Stimulated activated CD4-positive, alpha-beta T cell treated with anti-CD3 and anti-CD28 coated beads, Interleukin-2, amount 100 ng/mL, for 48 hours (primary cell): ENCODE results near the gene LIMK2.
"Not testable (repeated sequence)": the region's sequence is repeated elsewhere in the genome, so short reads cannot be mapped to it uniquely, and the experiment has no call there.

Experiments
- DNase-seq, 2 donors: peaks; one replicate each; pipeline ENCODE4 v3.0.0-alpha.2; 2020

Gene LIMK2

GRCh38 chr22:31212783-31213629 lies 908 bp downstream of the LIMK2 start:
- peak; percentile 3 to 11 for DNase-seq

GRCh38 chr22:31215018-31215535 lies 3.0 kb downstream of the LIMK2 start:
- no peak for DNase-seq

- no peak for DNase-seq
Measured at GRCh38 chr22:31218565-31219262, 6.6 kb downstream of the LIMK2 start.

DNA sequence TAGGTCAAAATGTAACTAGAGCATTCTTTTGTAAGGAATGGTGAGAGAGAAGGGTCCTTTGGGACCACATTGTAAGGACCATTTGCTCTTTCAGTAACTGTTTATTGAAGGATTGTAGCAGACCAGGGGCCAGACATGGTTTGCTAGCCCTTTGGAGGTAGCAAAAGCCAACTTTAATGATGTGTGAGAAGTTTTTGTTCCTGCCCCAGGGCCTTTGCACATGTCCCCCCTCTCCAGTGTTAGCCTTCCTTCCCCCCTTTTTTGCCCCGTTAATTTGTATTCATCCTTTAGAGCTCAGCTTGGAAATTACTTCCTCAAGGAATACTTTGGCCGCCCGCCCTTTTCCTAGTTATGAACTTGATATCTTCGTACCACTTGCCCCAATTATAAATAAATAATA lies 9.0 kb downstream of the LIMK2 start:
- no peak for DNase-seq

DNA sequence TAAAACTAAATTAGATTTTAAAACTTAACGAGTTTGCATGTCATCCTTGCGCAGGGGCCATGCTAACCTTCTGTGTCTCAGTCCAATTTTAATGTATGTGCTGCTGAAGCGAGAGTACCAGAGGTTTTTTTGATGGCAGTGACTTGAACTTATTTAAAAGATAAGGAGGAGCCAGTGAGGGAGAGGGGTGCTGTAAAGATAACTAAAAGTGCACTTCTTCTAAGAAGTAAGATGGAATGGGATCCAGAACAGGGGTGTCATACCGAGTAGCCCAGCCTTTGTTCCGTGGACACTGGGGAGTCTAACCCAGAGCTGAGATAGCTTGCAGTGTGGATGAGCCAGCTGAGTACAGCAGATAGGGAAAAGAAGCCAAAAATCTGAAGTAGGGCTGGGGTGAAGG lies 10.6 kb downstream of the LIMK2 start:
- no peak for DNase-seq

DNA sequence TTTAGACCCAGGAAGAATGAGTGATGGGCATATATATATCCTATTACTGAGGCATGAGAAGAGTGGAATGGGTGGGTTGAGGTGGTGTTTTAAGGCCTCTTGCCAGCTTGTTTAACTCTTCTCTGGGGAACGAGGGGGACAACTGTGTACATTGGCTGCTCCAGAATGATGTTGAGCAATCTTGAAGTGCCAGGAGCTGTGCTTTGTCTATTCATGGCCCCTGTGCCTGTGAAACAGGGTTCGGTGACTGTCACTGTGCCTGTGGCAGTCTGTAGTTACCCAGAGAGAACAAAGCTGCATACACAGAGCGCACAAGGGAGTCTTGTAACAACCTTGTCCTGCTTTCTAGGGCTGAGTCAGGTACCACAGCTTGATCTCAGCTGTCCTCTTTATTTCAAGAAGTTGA lies 11.7 kb downstream of the LIMK2 start:
- DNase-seq: no peak

- DNase-seq: not testable (repeated sequence)
Measured at GRCh38 chr22:31224691-31225090, 12.6 kb downstream of the LIMK2 start.

DNA sequence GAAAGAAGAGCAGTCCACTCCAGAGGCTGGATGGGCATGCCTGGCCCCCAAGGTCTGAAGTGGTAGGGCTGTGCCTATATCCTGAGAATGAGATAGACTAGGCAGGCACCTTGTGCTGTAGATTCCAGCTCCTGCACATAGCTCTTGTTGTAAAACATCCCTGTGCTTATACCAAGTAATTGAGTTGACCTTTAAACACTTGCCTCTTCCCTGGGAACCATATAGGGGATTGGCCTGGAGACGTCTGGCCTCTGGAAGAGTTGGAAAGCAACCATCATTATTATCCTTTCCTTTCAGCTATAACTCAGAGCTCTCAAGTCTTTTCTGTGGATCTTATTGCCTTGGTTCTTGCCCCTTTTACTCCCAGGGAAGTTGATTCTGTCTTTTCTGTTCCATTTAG lies 15.1 kb downstream of the LIMK2 start:
- no peak for DNase-seq

DNA sequence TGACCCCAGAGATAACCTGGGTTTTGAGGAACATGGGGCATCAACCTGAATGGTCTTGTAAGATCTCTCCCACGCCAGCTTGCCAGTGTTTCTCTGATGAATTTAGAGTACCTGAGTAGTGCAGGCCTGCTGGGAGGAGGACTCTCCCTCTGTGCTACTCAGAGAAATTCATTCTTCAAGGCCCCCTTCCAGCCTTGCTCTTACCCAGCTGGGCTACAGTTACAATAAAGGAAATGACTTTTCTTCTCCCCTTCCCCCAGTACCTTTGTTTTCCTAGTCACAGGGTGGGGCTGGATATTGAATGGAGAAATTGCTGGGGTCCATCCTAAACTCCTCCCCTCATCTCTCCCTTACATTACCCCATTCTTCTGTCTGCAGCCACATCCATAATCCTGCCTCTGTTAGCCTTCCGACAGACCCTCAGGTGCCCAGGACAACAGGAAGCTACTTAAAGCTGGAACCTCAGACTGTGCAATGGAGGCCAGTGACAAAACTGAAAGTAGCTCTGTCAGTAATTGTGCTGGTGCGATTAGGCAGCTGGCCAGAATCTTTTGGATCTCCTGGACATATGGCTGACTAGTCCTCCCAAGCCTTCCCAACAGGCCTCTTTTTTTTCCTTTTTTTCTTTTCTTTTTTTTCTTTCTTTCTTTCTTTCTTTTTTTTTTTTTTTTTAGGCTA lies 17.4 kb downstream of the LIMK2 start:
- no peak for DNase-seq

- DNase-seq: no peak
Measured at GRCh38 chr22:31230155-31230870, 18.2 kb downstream of the LIMK2 start.

DNA sequence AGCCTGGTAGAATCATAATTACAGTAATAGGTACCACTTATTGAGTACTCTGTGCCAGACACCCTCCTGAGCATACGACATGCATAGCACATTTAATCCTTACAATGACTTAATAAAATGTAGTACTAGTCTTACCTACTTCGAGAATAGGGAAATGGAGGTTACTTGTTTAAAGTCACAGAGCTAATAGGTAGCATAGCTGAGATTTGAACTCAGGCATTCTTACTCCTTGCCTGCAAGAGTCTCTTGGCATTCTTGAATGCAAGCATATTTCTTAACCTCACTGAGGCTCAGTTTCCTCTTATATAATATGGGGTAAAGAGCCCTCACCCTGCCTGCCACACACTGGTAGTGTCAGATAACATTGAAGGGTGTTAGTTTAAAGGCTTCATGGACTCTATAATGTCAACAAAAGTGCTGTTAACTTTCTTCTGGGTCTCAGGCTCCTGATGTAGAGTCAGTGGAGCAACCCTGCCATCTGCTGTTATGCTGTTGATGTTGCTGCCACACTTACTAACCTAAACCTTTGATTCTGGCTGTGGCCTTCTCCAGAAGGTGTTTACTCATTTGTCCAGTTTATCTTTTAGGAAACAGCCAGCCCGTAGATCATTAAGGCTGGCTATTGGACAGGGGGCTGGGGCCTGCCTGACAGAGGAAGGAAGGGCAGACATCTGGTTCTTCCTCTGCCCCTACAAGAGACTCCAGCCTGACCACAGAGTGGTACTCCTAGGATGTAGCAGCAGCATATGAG lies 18.9 kb downstream of the LIMK2 start:
- DNase-seq: no peak

GRCh38 chr22:31233001-31233400 lies 20.9 kb downstream of the LIMK2 start:
- no peak for DNase-seq

DNA sequence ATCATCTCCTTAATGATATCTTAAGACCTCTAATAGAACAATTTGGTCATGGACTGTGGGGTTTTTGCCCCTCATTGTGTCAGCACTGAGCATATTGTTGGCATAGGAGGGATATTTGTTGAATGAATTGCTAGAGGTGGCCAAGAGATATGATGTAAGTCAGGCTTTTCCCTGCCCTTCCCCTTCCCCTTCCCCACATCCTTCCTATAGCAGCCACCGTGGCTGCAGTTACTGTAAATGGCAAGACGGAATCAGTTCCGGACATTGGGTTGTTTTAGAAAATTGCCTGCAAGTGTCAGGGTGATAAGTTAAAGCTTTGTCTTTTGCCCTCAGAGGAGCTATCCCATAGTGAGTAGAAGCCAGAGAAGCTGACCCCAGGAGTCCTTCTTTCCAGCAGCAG lies 23.0 kb downstream of the LIMK2 start:
- DNase-seq: no peak

DNA sequence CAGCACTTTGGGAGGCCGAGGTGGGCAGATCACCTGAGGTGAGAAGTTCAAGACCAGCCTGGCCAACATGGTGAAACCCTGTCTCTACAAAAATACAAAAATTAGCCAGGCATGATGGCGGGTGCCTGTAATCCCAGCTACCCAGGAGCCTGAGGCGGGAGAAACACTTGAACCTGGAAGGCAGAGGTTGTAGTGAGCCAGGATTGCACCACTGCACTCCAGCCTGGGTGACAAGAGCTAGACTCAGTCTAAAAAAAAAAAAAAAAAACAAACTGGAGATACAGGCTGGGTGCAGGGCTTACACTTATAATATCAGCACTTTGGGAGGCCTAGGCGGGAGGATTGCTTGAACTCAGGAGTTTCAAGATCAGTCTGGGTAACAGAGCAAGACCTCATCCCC lies 23.9 kb downstream of the LIMK2 start:
- DNase-seq: not testable (repeated sequence)

GRCh38 chr22:31238057-31238456 lies 26.0 kb downstream of the LIMK2 start:
- DNase-seq: no peak

GRCh38 chr22:31239771-31240370 lies 27.8 kb downstream of the LIMK2 start:
- no peak for DNase-seq

DNA sequence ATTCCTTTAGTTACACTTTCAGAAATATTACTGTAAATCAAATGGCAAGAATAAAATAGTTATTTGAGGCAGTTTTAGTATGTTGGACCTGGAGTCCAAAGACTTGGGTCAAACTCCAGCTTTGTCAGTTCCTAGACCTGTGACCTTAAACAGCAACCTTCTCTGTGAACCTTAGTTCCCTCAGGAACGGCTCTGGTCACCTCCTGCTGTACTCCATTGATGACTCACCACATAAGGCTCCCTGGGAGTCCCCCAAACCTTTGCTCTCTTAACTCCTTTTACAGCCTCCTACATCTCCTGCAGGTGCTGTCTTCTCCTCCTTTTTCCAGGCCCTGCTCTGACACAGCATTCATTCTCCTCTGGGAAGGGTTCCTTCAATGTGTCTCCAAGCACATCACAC lies 29.1 kb downstream of the LIMK2 start:
- no peak for DNase-seq

DNA sequence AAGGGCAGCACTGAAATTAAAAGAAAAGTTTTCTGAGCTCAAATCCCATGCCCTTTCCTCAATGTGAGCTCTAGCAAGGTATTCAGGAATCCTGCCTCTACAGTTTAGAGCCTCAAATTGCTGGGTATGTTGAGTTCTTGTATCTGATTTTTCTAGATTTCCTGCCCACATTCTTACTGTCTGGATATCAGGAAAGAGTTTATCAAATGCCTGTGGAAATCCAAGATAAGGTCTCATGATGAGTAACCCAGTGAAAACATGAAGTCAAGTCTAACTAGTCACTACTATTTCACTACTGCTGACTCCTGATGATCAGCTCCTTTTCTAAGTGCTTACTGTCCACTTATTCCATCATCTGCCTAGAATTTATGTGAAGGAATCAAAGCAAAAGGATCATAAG lies 29.8 kb downstream of the LIMK2 start:
- DNase-seq: no peak

GRCh38 chr22:31243339-31244045 lies 31.4 kb downstream of the LIMK2 start:
- DNase-seq: no peak

DNA sequence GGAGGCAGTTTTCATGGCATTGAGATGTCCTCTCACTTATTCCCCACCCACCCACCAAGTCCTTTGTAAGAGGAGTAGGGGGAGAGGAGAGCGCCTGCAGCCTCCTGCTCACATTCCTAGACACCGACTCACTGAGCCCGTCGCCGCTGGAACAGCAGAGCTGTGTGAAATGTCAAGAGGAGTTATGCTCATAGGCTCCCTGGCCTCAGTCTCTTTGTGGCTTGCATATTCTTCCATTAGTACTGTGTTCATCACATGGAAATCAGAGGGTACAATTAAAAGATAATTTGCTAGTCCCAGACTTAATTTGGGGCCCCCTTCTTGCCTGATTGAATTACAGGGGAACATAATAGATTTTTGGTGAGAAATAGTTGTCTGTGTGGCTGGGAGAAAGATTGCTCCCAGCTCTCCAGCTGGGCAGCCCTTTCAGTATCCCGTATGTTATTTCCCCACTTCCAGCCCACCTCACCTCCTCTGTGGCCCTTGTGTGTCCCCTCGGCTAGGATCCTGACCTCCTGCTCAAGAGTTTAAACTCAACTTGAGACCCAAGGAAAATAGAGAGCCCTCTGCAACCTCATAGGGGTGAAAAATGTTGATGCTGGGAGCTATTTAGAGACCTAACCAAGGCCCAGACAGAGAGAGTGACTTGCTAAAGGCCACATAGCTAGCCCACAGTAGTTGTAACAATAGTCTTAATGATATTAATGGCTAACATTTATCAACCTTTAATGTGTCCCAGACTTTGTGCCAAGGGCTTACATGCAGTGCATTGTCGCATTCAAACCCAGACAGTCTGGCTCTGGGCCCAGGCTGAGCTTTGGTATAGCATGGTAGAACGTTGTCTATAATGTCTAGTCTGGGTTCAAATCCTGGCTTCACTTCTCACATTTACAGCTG lies 32.2 kb downstream of the LIMK2 start:
- DNase-seq: no peak
